GM12891 (cell line): Measurements from ENCODE around the gene CD44.
A peak's percentile ranks its signal among the peaks of the same experiment; 100 is the strongest.

ENCODE experiments used
- DNase-seq: peaks from one replicate; pipeline ENCODE4 v3.0.0; 2011; ENCODE audit warnings: low spot score; ENCODE audit not compliant: insufficient read length
- FAIRE-seq: peaks from 2 replicates; lab custom pipeline; 2011; peaks lifted over from hg19 to GRCh38; lab: Jason Lieb, UNC
- PAX5 ChIP-seq: IDR thresholded peaks from 2 replicates; pipeline ENCODE4 v1.6.1; 2011; ENCODE audit warnings: low read length, moderate library complexity, mild to moderate bottlenecking; ENCODE audit not compliant: insufficient read depth, severe bottlenecking
- POLR2A ChIP-seq: IDR thresholded peaks from 2 replicates; pipeline ENCODE4 v1.6.1; 2011; ENCODE audit warnings: low read depth, low read length, control low read depth
- POLR2AphosphoS5 ChIP-seq: IDR thresholded peaks from 2 replicates; pipeline ENCODE4 v1.6.1; 2011; ENCODE audit warnings: low read depth, low read length, control low read depth
- POU2F2 ChIP-seq: IDR thresholded peaks from 2 replicates; pipeline ENCODE4 v1.6.1; 2011; ENCODE audit warnings: low read depth, mild to moderate bottlenecking, control low read depth, low read length, moderate library complexity
- SPI1 ChIP-seq: IDR thresholded peaks from 2 replicates; pipeline ENCODE4 v1.6.1; 2011; ENCODE audit warnings: low read depth, low read length, control low read depth
- TAF1 ChIP-seq: IDR thresholded peaks from 2 replicates; pipeline ENCODE4 v1.6.1; 2011; ENCODE audit warnings: low read depth, low read length, control low read depth

CD44 gene

DNA sequence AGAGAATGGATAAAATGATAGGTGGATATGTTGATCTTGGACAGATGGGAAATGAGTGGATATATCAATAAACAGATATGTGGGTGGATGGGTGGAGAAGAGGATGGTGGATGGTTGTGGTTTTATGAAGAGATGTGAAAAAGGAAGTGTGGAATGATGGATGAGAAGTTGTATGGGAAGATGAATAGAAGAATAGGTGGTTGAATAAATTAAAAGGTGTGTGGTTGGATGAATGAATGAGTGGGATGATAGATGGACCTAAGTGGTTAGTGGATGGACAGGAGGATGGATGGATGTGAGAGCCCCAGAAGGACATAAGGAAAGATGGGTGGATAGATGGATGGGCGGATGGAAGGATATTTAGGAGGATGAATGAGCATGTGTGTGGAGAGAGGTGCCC is 913 bp upstream of the CD44 start:
- no peak for FAIRE-seq
- no peak for DNase-seq
- TF ChIP-seq POU2F2 (no peak), POLR2A (no peak), SPI1 (no peak), PAX5 (no peak), POLR2AphosphoS5 (no peak), TAF1 (no peak)

- TF ChIP-seq POLR2A, result no peak
- TF ChIP-seq POLR2AphosphoS5, result no peak
- TF ChIP-seq PAX5, result no peak
- no peak for TF ChIP-seq SPI1
- no peak for TF ChIP-seq TAF1
- TF ChIP-seq POU2F2, result no peak
- FAIRE-seq, result no peak
- DNase-seq, result no peak
Measured at GRCh38 chr11:35138606-35138942, 397 bp upstream of the CD44 start.

DNA sequence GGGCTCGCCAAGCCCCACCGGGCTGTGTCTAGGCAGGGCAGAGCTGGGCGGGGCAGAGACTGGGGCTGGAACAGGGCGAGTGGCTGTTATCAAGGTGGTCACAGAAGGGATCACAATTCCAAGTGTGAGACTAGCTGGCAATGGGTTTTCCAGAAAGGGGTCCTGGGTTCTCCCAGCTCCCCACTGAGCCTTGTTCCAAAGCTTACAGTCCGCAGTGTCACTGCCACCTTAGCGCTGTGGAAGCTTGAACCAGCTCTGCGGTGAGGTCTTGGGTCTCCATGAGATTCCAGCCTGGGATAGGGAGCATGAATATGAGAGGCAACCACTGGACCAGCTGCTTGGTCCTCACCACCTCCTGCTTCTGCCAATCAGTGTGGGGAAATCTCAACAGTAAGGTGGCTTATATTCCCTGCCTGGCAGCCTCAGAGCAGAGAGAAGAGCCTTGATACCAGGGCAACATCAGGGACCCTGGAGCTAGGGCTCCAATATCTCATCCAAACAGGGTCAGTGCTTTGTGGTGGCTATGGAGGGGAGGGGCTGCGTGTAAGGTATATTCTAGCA is 831 bp downstream of the CD44 start:
- DNase-seq (no peak), FAIRE-seq (peak; percentile 70)
- TF ChIP-seq TAF1, result no peak
- 0 out of 2 replicates have a peak, but pooled peaks have one; percentile 14 for TF ChIP-seq POLR2AphosphoS5
- 0 out of 2 replicates have a peak, but pooled peaks have one; percentile 13 for TF ChIP-seq POU2F2

GRCh38 chr11:35141071-35141470 is 2.1 kb downstream of the CD44 start:
- DNase-seq (no peak), FAIRE-seq (no peak)
- TF ChIP-seq PAX5, result no peak
- TF ChIP-seq TAF1, result no peak
- no peak for TF ChIP-seq SPI1
- no peak for TF ChIP-seq POU2F2
- no peak for TF ChIP-seq POLR2A
- no peak for TF ChIP-seq POLR2AphosphoS5

DNA sequence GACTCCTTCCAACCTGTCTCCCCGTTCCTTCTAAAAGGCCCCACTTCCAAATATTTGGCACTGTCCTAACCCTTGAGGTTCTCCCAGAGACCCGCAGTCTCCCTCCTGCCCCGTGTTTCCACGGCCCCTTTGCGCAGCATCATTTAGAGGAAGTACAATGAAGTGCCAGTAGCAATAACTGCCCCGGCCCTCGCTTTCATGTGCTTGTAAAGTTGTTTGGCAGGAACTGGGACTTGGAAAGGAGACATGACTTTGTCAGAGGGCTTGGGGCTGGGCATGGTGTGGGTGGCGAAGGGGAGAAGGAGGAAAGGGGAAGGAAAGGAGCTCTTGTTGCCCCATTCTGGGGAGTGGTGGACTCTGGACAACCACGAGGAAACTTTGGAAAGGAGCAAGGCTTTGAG is 2.6 kb downstream of the CD44 start:
- TF ChIP-seq SPI1 (0 out of 2 replicates have a peak, but pooled peaks have one; percentile 32), POU2F2 (no peak), TAF1 (no peak), PAX5 (no peak), POLR2A (peak; percentile 34; the same call in 1 of the 2 replicates), POLR2AphosphoS5 (no peak; the same call in 1 of the 2 replicates)
- FAIRE-seq (no peak), DNase-seq (no peak)

- TF ChIP-seq POLR2AphosphoS5 (no peak), SPI1 (peak; percentile 45)
- no peak for DNase-seq
- FAIRE-seq, result no peak
Measured at GRCh38 chr11:35142481-35143075, 3.6 kb downstream of the CD44 start.

GRCh38 chr11:35143297-35144135 is 4.5 kb downstream of the CD44 start:
- DNase-seq (no peak), FAIRE-seq (no peak)
- TF ChIP-seq SPI1 (no peak), POLR2AphosphoS5 (peak; percentile 26; the same call in 1 of the 2 replicates)

GRCh38 chr11:35144136-35144741 is 5.3 kb downstream of the CD44 start:
- peak; percentile 95 for FAIRE-seq
- DNase-seq, result no peak

GRCh38 chr11:35144806-35145205 is 5.8 kb downstream of the CD44 start:
- TF ChIP-seq TAF1 (no peak), SPI1 (no peak), POLR2AphosphoS5 (no peak), POU2F2 (no peak), POLR2A (no peak), PAX5 (no peak)
- no peak for FAIRE-seq
- no peak for DNase-seq

More at GRCh38 chr11:35144136-35144741, 5.3 kb downstream of the CD44 start:
- TF ChIP-seq POLR2A (peak; percentile 60), POLR2AphosphoS5 (0 out of 2 replicates have a peak, but pooled peaks have one; percentile 11), PAX5 (no peak), SPI1 (peak; percentile 92), POU2F2 (no peak)

GRCh38 chr11:35145271-35145670 is 6.3 kb downstream of the CD44 start:
- FAIRE-seq (peak; percentile 85), DNase-seq (no peak)
- TF ChIP-seq POU2F2, result peak; percentile 66
- no peak for TF ChIP-seq TAF1
- TF ChIP-seq POLR2A, result peak; percentile 57; the same call in 1 of the 2 replicates
- TF ChIP-seq PAX5, result peak; percentile 50
- no peak for TF ChIP-seq SPI1
- no peak for TF ChIP-seq POLR2AphosphoS5
